Measurements from ENCODE around the gene LRP3. TPM values are rescaled to one million over a fixed set of nuclear protein-coding genes. Genes with fewer than 3 reads are reported as not detected.

LRP3 gene
- total and polyA plus RNA-seq, 2 donors from 2014 or later: 13.9 to 23.8 TPM

GRCh38 chr19:33156334-33156733, 37.8 kb upstream of the LRP3 start:
- no peaks in the 10 kb centered on the region for H3K36me3 ChIP-seq (ENCODE audit: control insufficient read depth in 2 of 3, insufficient read depth in 3 of 3, low read length in 3 of 3)
- no peaks in the 10 kb centered on the region for H3K4me1 ChIP-seq (ENCODE audit: control insufficient read depth in 2 of 3, insufficient read depth in 2 of 3, low read depth in 1 of 3, low read length in 3 of 3)
- FAIRE-seq: no peak
- no peak overlapping the region for H3K27ac ChIP-seq (ENCODE audit: low read depth in 2 of 2, low read length in 2 of 2)
- no peaks in the 10 kb centered on the region for H3K9me3 ChIP-seq (ENCODE audit: control insufficient read depth in 2 of 3, insufficient read depth in 1 of 3, low read length in 3 of 3)
- intact Hi-C loops (cut with DNase I): no loop called here
- TF ChIP-seq CTCF (IDR thresholded peaks at IDR 0.05; ENCODE audit: borderline replicate concordance, extremely low read depth, insufficient read depth): no peak
- H3K4me3 ChIP-seq (ENCODE audit: low read length in 3 of 3): no peak overlapping the region
- no peaks in the 10 kb centered on the region for H3K27me3 ChIP-seq (ENCODE audit: control insufficient read depth, insufficient read depth, low read length)
- DNase-seq: no peak
- no peak overlapping the region for H3K9ac ChIP-seq (ENCODE audit: low read length in 3 of 3)

- TF ChIP-seq CTCF (IDR thresholded peaks at IDR 0.05; ENCODE audit: borderline replicate concordance, extremely low read depth, insufficient read depth): no peak
- no peaks in the 10 kb centered on the region for H3K27me3 ChIP-seq (ENCODE audit: control insufficient read depth, insufficient read depth, low read length)
- no peak overlapping the region for H3K4me3 ChIP-seq (ENCODE audit: low read length in 3 of 3)
- no peaks in the 10 kb centered on the region for H3K9me3 ChIP-seq (ENCODE audit: control insufficient read depth in 2 of 3, insufficient read depth in 1 of 3, low read length in 3 of 3)
- H3K36me3 ChIP-seq (ENCODE audit: control insufficient read depth in 2 of 3, insufficient read depth in 3 of 3, low read length in 3 of 3): no peaks in the 10 kb centered on the region
- FAIRE-seq (no peak), DNase-seq (no peak)
- H3K4me1 ChIP-seq (ENCODE audit: control insufficient read depth in 2 of 3, insufficient read depth in 2 of 3, low read depth in 1 of 3, low read length in 3 of 3): no peaks in the 10 kb centered on the region
- intact Hi-C loops (cut with DNase I): no loop called here
- H3K27ac ChIP-seq (ENCODE audit: low read depth in 2 of 2, low read length in 2 of 2): no peak overlapping the region
- H3K9ac ChIP-seq (ENCODE audit: low read length in 3 of 3): no peak overlapping the region
These were observed 36.2 kb upstream of the LRP3 start for GRCh38 chr19:33157906-33158305.

GRCh38 chr19:33158365-33158764, 35.8 kb upstream of the LRP3 start:
- Histone ChIP-seq H3K4me3 (ENCODE audit: low read length in 3 of 3) (no peak overlapping the region), H3K36me3 (ENCODE audit: control insufficient read depth in 2 of 3, insufficient read depth in 3 of 3, low read length in 3 of 3) (no peaks in the 10 kb centered on the region), H3K9me3 (ENCODE audit: control insufficient read depth in 2 of 3, insufficient read depth in 1 of 3, low read length in 3 of 3) (no peaks in the 10 kb centered on the region), H3K27ac (ENCODE audit: low read depth in 2 of 2, low read length in 2 of 2) (no peak overlapping the region), H3K27me3 (ENCODE audit: control insufficient read depth, insufficient read depth, low read length) (no peaks in the 10 kb centered on the region), H3K4me1 (ENCODE audit: control insufficient read depth in 2 of 3, insufficient read depth in 2 of 3, low read depth in 1 of 3, low read length in 3 of 3) (no peaks in the 10 kb centered on the region), H3K9ac (ENCODE audit: low read length in 3 of 3) (no peak overlapping the region)
- intact Hi-C loops (cut with DNase I): no loop called here
- FAIRE-seq (no peak), DNase-seq (no peak)
- TF ChIP-seq CTCF (IDR thresholded peaks at IDR 0.05; ENCODE audit: borderline replicate concordance, extremely low read depth, insufficient read depth): no peak

- Histone ChIP-seq H3K36me3 (ENCODE audit: control insufficient read depth in 2 of 3, insufficient read depth in 3 of 3, low read length in 3 of 3) (no peaks in the 10 kb centered on the region), H3K4me3 (ENCODE audit: low read length in 3 of 3) (no peak overlapping the region), H3K27me3 (ENCODE audit: control insufficient read depth, insufficient read depth, low read length) (no peaks in the 10 kb centered on the region), H3K9ac (ENCODE audit: low read length in 3 of 3) (no peak overlapping the region), H3K9me3 (ENCODE audit: control insufficient read depth in 2 of 3, insufficient read depth in 1 of 3, low read length in 3 of 3) (no peaks in the 10 kb centered on the region), H3K4me1 (ENCODE audit: control insufficient read depth in 2 of 3, insufficient read depth in 2 of 3, low read depth in 1 of 3, low read length in 3 of 3) (no peaks in the 10 kb centered on the region), H3K27ac (ENCODE audit: low read depth in 2 of 2, low read length in 2 of 2) (no peak overlapping the region)
- intact Hi-C loops (cut with DNase I): no loop called here
- no peak for TF ChIP-seq CTCF (IDR thresholded peaks at IDR 0.05; ENCODE audit: borderline replicate concordance, extremely low read depth, insufficient read depth)
- DNase-seq (no peak), FAIRE-seq (no peak)
These were observed 35.0 kb upstream of the LRP3 start for GRCh38 chr19:33159149-33159548.

All from kidney (tissue), 14 donors.